IPS DF 6.9 (cell line): ENCODE measurements around the gene WDFY4.

Source experiments
- DNase-seq: peaks from one replicate; pipeline ENCODE4 v3.0.0-alpha.2; 2013; ENCODE audit warnings: low read depth, low spot score
- H3K27ac ChIP-seq: one replicate; pipeline ENCODE4 v1.5.1; 2013; ENCODE audit warnings: low read length, control low read depth
- H3K27me3 ChIP-seq: 2 replicates; pipeline ENCODE4 v1.6.1; 2013; ENCODE audit warnings: mild to moderate bottlenecking, low read length; ENCODE audit not compliant: control insufficient read depth, insufficient read depth
- H3K36me3 ChIP-seq: 2 replicates; pipeline ENCODE4 v1.6.1; 2013; ENCODE audit warnings: low read length; ENCODE audit not compliant: control insufficient read depth, insufficient read depth
- H3K4me1 ChIP-seq: 2 replicates; pipeline ENCODE4 v1.6.1; 2013; ENCODE audit warnings: low read length; ENCODE audit not compliant: control insufficient read depth, insufficient read depth
- H3K4me3 ChIP-seq: 2 replicates; pipeline ENCODE4 v1.5.1; 2013; ENCODE audit warnings: mild to moderate bottlenecking, low read length
- H3K9me3 ChIP-seq: 2 replicates; pipeline ENCODE4 v1.6.1; 2013; ENCODE audit warnings: low read length, inconsistent platforms; ENCODE audit not compliant: control insufficient read depth, insufficient read depth
- WGBS: extraction: QIAGEN DNeasy Blood & Tissue Kit; methylation state at CpG from one replicate; pipeline ENCODE4 v1.1.7; 2013; ENCODE audit warnings: mixed read lengths, missing lambda C conversion rate; ENCODE audit not compliant: insufficient read length, insufficient coverage; 5-methylcytosine and 5-hydroxymethylcytosine counted together

WDFY4 gene

GRCh38 chr10:48801001-48801421 lies 116.3 kb downstream of the WDFY4 start:
- Histone ChIP-seq H3K4me3 (no peak overlapping the region), H3K27me3 (no peaks in the 10 kb centered on the region), H3K9me3 (no peaks in the 10 kb centered on the region), H3K27ac (no peak overlapping the region), H3K4me1 (no peaks in the 10 kb centered on the region), H3K36me3 (no peaks in the 10 kb centered on the region)
- DNase-seq, result no peak

- no peaks in the 10 kb centered on the region for H3K9me3 ChIP-seq
- WGBS, result no CpG with 5 or more reads among the region's 2 CpGs
- no peak overlapping the region for H3K4me3 ChIP-seq
- no peaks in the 10 kb centered on the region for H3K4me1 ChIP-seq
- DNase-seq, result no peak
- no peaks in the 10 kb centered on the region for H3K36me3 ChIP-seq
- no peaks in the 10 kb centered on the region for H3K27me3 ChIP-seq
- no peak overlapping the region for H3K27ac ChIP-seq
Observed at GRCh38 chr10:48802611-48803071, 118.0 kb downstream of the WDFY4 start.

- WGBS, result no CpG with 5 or more reads among the region's 4 CpGs
- Histone ChIP-seq H3K27ac (no peak overlapping the region), H3K4me1 (no peaks in the 10 kb centered on the region), H3K4me3 (no peak overlapping the region), H3K27me3 (no peaks in the 10 kb centered on the region), H3K9me3 (no peaks in the 10 kb centered on the region), H3K36me3 (no peaks in the 10 kb centered on the region)
- DNase-seq, result no peak
Observed at GRCh38 chr10:48803801-48804584, 119.3 kb downstream of the WDFY4 start.

- no peak for DNase-seq
- H3K9me3 ChIP-seq, result no peaks in the 10 kb centered on the region
- no peak overlapping the region for H3K4me3 ChIP-seq
- H3K27ac ChIP-seq, result no peak overlapping the region
- H3K4me1 ChIP-seq, result no peaks in the 10 kb centered on the region
- WGBS, result no CpG with 5 or more reads among the region's 7 CpGs
- no peaks in the 10 kb centered on the region for H3K27me3 ChIP-seq
- H3K36me3 ChIP-seq, result no peaks in the 10 kb centered on the region
Observed at GRCh38 chr10:48804740-48805182, 120.1 kb downstream of the WDFY4 start.

- no peaks in the 10 kb centered on the region for H3K36me3 ChIP-seq
- no peak overlapping the region for H3K4me3 ChIP-seq
- H3K9me3 ChIP-seq, result no peaks in the 10 kb centered on the region
- no peak for DNase-seq
- H3K27me3 ChIP-seq, result no peaks in the 10 kb centered on the region
- no CpG with 5 or more reads among the region's 1 CpG for WGBS
- no peak overlapping the region for H3K27ac ChIP-seq
- no peaks in the 10 kb centered on the region for H3K4me1 ChIP-seq
Observed at GRCh38 chr10:48805411-48805810, 120.7 kb downstream of the WDFY4 start.

GRCh38 chr10:48805848-48806247 lies 121.2 kb downstream of the WDFY4 start:
- no peak for DNase-seq
- no peaks in the 10 kb centered on the region for H3K4me1 ChIP-seq
- no CpG with 5 or more reads among the region's 12 CpGs for WGBS
- H3K27me3 ChIP-seq, result no peaks in the 10 kb centered on the region
- H3K9me3 ChIP-seq, result no peaks in the 10 kb centered on the region
- no peak overlapping the region for H3K27ac ChIP-seq
- no peaks in the 10 kb centered on the region for H3K36me3 ChIP-seq
- H3K4me3 ChIP-seq, result no peak overlapping the region

GRCh38 chr10:48806342-48806741 lies 121.7 kb downstream of the WDFY4 start:
- no peaks in the 10 kb centered on the region for H3K27me3 ChIP-seq
- no CpG with 5 or more reads among the region's 4 CpGs for WGBS
- H3K4me1 ChIP-seq, result no peaks in the 10 kb centered on the region
- no peaks in the 10 kb centered on the region for H3K9me3 ChIP-seq
- H3K36me3 ChIP-seq, result no peaks in the 10 kb centered on the region
- no peak for DNase-seq
- H3K27ac ChIP-seq, result no peak overlapping the region
- no peak overlapping the region for H3K4me3 ChIP-seq

GRCh38 chr10:48807791-48808470 lies 123.3 kb downstream of the WDFY4 start:
- Histone ChIP-seq H3K9me3 (no peaks in the 10 kb centered on the region), H3K4me1 (no peaks in the 10 kb centered on the region), H3K36me3 (no peaks in the 10 kb centered on the region), H3K4me3 (no peak overlapping the region), H3K27me3 (no peaks in the 10 kb centered on the region), H3K27ac (no peak overlapping the region)
- no CpG with 5 or more reads among the region's 2 CpGs for WGBS
- no peak for DNase-seq

- 100% methylated on average over 2 of the region's 2 CpGs for WGBS
- DNase-seq, result no peak
- Histone ChIP-seq H3K27me3 (no peaks in the 10 kb centered on the region; the same call in 1 of the 2 replicates), H3K4me1 (no peaks in the 10 kb centered on the region), H3K4me3 (no peak overlapping the region), H3K36me3 (no peaks in the 10 kb centered on the region), H3K9me3 (no peaks in the 10 kb centered on the region), H3K27ac (no peak overlapping the region)
Observed at GRCh38 chr10:48809261-48809660, 124.6 kb downstream of the WDFY4 start.

GRCh38 chr10:48811461-48811860 lies 126.8 kb downstream of the WDFY4 start:
- DNase-seq, result no peak
- Histone ChIP-seq H3K27ac (no peak overlapping the region), H3K9me3 (no peaks in the 10 kb centered on the region), H3K36me3 (no peaks in the 10 kb centered on the region), H3K4me1 (no peaks in the 10 kb centered on the region), H3K27me3 (no peaks in the 10 kb centered on the region; the same call in 1 of the 2 replicates), H3K4me3 (no peak overlapping the region)
- WGBS, result no CpG with 5 or more reads among the region's 5 CpGs
